ENCODE results near the gene PCDHB9.
"Not testable (repeated sequence)": the region's sequence is repeated elsewhere in the genome, so short reads cannot be mapped to it uniquely, and the experiment has no call there.

Gene PCDHB9

DNA sequence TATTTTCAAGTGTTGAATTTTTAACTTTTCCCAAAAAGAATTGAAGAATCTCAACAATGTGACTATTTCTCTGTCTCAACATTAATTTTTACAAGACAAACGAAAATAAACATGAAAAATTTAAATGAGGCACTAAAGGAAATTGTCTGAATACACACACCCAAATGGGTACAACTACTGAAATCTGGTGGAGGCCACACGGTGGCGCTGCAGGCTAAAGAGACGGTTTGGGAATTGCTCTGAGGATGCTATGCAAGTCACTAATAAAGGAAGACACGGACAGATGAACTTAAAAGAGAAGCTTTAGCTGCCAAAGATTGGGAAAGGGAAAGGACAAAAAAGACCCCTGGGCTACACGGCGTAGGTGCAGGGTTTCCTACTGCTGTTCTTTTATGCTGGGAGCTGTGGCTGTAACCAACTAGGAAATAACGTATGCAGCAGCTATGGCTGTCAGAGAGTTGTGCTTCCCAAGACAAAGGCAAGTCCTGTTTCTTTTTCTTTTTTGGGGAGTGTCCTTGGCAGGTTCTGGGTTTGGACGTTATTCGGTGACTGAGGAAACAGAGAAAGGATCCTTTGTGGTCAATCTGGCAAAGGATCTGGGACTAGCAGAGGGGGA lies 5.3 kb downstream of the PCDHB9 start, which contains the start of gene PCDHB10:
TSS of gene PCDHB10 (plus strand) at position 244 of the 616 bp plus-strand sequence. CDS start at position 444, 200 bp downstream.
- no peak within 1 kb of the TSS for H3K27ac ChIP-seq (replicated peaks)
- H3K27me3 ChIP-seq (ENCODE audit: insufficient read depth, poor library complexity, severe bottlenecking): no peaks in the 10 kb centered on the region
- TF ChIP-seq GABPA (IDR thresholded peaks at IDR 0.05; ENCODE audit: low read depth) (no peak), POLR2AphosphoS5 (IDR thresholded peaks at IDR 0.05; ENCODE audit: low read depth) (no peak), SPI1 (IDR thresholded peaks at IDR 0.05; ENCODE audit: borderline replicate concordance, low read depth) (no peak)
- TF ChIP-seq, protein P1, sequence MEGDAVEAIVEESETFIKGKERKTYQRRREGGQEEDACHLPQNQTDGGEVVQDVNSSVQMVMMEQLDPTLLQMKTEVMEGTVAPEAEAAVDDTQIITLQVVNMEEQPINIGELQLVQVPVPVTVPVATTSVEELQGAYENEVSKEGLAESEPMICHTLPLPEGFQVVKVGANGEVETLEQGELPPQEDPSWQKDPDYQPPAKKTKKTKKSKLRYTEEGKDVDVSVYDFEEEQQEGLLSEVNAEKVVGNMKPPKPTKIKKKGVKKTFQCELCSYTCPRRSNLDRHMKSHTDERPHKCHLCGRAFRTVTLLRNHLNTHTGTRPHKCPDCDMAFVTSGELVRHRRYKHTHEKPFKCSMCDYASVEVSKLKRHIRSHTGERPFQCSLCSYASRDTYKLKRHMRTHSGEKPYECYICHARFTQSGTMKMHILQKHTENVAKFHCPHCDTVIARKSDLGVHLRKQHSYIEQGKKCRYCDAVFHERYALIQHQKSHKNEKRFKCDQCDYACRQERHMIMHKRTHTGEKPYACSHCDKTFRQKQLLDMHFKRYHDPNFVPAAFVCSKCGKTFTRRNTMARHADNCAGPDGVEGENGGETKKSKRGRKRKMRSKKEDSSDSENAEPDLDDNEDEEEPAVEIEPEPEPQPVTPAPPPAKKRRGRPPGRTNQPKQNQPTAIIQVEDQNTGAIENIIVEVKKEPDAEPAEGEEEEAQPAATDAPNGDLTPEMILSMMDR (IDR thresholded peaks at IDR 0.05; ENCODE audit: insufficient read depth, low read length): no peak
- TF ChIP-seq, protein P2, sequence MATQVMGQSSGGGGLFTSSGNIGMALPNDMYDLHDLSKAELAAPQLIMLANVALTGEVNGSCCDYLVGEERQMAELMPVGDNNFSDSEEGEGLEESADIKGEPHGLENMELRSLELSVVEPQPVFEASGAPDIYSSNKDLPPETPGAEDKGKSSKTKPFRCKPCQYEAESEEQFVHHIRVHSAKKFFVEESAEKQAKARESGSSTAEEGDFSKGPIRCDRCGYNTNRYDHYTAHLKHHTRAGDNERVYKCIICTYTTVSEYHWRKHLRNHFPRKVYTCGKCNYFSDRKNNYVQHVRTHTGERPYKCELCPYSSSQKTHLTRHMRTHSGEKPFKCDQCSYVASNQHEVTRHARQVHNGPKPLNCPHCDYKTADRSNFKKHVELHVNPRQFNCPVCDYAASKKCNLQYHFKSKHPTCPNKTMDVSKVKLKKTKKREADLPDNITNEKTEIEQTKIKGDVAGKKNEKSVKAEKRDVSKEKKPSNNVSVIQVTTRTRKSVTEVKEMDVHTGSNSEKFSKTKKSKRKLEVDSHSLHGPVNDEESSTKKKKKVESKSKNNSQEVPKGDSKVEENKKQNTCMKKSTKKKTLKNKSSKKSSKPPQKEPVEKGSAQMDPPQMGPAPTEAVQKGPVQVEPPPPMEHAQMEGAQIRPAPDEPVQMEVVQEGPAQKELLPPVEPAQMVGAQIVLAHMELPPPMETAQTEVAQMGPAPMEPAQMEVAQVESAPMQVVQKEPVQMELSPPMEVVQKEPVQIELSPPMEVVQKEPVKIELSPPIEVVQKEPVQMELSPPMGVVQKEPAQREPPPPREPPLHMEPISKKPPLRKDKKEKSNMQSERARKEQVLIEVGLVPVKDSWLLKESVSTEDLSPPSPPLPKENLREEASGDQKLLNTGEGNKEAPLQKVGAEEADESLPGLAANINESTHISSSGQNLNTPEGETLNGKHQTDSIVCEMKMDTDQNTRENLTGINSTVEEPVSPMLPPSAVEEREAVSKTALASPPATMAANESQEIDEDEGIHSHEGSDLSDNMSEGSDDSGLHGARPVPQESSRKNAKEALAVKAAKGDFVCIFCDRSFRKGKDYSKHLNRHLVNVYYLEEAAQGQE (IDR thresholded peaks at IDR 0.05; ENCODE audit: insufficient replicate concordance, low read depth): no peak
- no peak within 1 kb of the TSS for H3K4me3 ChIP-seq (replicated peaks; ENCODE audit: insufficient read depth, low read length)
- peak in 1 of 2 experiments; percentile 36 for DNase-seq (ENCODE audit: low read depth in 1 of 2, low spot score in 1 of 2)

DNA sequence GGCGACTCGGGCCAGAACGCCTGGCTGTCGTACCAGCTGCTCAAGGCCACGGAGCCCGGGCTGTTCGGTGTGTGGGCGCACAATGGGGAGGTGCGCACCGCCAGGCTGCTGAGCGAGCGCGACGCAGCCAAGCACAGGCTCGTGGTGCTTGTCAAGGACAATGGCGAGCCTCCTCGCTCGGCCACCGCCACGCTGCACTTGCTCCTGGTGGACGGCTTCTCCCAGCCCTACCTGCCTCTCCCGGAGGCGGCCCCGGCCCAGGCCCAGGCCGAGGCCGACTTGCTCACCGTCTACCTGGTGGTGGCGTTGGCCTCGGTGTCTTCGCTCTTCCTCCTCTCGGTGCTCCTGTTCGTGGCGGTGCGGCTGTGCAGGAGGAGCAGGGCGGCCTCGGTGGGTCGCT lies 7.4 kb downstream of the PCDHB9 start:
- not testable (repeated sequence) for DNase-seq (ENCODE audit: low read depth in 1 of 2, low spot score in 1 of 2); H3K27ac ChIP-seq (replicated peaks); H3K27me3 ChIP-seq (ENCODE audit: insufficient read depth, poor library complexity, severe bottlenecking); H3K4me3 ChIP-seq (replicated peaks; ENCODE audit: insufficient read depth, low read length)

DNA sequence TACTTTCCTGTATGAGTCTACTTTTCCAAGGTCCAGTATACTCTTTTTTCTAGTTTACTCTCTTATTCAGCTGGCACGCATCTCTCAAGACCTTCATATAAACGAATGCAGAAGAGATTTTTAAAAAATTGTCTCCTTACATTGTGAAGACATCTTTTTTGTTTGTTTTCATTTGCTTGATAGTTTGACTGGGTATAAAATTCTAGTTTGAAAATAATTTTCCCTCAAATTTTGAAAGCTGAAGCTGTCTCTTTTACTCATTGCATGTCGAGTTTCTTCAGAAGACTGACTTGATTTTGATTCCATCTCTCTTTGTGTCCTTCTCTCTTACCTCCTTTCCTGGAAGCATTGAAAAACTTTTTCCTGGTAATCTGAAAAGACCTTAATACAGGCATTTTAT lies 9.4 kb downstream of the PCDHB9 start:
- no peak for DNase-seq (ENCODE audit: low read depth in 1 of 2, low spot score in 1 of 2)

More for the DNA sequence above, 9.4 kb downstream of the PCDHB9 start:
- Histone ChIP-seq H3K27me3 (ENCODE audit: insufficient read depth, poor library complexity, severe bottlenecking) (no peaks in the 10 kb centered on the region), H3K4me3 (replicated peaks; ENCODE audit: insufficient read depth, low read length) (no peak overlapping the region), H3K27ac (replicated peaks) (no peak overlapping the region)
- TF ChIP-seq, protein P1 (IDR thresholded peaks at IDR 0.05; ENCODE audit: insufficient read depth, low read length): no peak
- TF ChIP-seq, protein P2 (IDR thresholded peaks at IDR 0.05; ENCODE audit: insufficient replicate concordance, low read depth): no peak
